HG02763 (cell line): ENCODE results near the gene SCAMP4.

Source experiments
- ATAC-seq: cut with Tn5 transposase; IDR thresholded peaks from one replicate; pipeline ENCODE4 v1.9.1; 2021; ENCODE audit warnings: mild to moderate bottlenecking, moderate library complexity; ENCODE audit not compliant: unreplicated experiment

The SCAMP4 gene

DNA sequence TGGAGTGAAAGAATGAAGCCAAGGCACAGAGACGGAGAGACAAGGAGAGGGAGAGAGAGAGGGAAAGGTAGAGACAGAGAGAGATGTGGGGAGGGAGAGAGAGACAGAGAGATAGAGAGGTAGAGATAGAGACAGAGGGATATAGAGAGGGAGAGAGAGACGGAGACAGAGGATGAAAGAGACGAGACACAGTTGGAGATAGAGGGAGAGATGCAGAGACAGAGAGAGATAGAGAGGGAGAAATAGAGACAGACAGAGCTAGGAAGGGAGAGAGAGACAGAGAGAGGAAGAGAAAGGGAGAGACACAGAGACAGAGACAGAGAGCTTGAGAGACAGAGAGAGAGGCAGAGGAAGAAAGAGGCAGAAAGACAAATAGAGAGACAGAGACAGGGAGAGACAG, 31.2 kb downstream of the SCAMP4 start:
- ATAC-seq: no peak

- ATAC-seq: no peak
Observed at GRCh38 chr19:1936916-1937610, 31.9 kb downstream of the SCAMP4 start.

GRCh38 chr19:1938071-1938470, 32.9 kb downstream of the SCAMP4 start:
- ATAC-seq: no peak

GRCh38 chr19:1941146-1942077, 36.2 kb downstream of the SCAMP4 start, which contains the start of gene CSNK1G2:
TSS of gene CSNK1G2 (plus strand) at chr19:1941172. CDS start at chr19:1969773, 28,601 bp downstream.
- ATAC-seq: peak; percentile 58

DNA sequence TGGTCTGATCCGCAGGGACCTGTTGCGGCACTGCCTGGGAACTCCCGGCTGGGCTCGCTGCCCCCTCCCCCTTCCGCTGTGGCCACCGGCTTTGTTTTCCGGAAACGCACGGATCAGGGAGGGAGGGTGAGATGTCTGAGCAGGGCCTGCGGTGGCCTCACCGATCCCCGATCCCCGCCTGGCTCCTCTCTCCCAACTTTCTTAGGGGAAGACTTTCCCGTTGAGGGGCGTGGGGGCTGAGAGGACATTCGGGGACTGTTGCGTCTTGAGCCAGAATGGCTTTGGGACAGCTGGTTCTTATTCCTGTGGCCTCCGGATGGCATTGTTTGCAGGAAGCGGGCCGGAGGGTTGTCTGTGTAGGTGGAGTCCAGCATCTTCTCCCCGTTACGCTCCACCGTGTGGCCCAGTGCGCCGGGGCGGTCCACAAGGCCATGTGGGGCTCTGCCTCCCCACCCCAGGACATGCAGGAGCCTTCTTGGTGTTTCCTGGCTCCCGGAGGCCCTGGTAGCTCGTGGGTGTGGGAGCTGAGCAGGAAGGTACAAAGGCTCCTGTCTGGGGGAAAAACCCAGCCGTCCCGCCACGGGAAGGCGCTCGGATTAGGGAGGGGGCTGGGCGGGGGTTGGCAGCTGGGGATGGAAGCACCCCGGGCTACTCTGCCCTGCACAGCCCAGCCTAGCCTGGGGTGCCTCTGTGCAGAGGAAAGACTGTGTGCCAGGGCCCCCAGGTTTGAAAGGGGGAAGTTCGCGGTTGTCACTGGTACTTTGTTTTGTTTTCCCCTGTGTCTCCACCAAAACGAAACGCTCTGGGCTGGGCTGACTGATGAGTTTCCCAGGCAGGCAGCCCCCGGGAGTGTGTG, 37.1 kb downstream of the SCAMP4 start:
- no peak for ATAC-seq

DNA sequence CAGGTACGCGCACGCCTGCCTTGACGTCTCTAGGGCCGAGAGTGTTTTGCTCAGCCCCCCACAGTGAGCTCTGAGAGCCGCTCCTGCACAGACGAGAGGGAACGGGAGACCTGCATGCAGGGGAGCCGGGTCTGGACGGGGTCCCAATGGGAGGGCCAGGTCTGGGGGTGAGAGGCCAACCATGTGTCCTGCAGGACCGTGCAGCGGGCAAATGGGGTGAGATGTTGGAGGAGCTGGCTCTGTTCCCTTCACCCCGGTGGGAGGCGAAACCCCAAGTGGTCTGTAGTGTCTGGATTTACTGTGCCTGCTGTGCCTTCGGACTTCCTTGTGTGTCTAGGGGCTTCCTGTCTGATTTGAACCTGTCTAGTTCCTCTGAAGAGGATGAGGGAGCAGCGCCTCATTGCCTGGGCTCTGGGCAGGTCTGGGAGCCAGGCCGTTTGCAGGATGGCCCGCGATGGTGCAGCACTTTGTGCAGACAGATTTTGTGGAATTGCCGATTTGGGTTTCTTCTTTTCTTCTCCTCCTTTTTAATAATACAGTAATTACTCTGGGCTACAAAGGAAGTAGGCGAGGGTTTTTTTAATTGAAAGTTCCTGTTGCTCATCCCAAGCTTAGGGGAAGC, 37.8 kb downstream of the SCAMP4 start:
- no peak for ATAC-seq

- no peak for ATAC-seq
Observed at GRCh38 chr19:1943661-1944087, 38.5 kb downstream of the SCAMP4 start.

GRCh38 chr19:1944088-1944915, 39.1 kb downstream of the SCAMP4 start:
- no peak for ATAC-seq

DNA sequence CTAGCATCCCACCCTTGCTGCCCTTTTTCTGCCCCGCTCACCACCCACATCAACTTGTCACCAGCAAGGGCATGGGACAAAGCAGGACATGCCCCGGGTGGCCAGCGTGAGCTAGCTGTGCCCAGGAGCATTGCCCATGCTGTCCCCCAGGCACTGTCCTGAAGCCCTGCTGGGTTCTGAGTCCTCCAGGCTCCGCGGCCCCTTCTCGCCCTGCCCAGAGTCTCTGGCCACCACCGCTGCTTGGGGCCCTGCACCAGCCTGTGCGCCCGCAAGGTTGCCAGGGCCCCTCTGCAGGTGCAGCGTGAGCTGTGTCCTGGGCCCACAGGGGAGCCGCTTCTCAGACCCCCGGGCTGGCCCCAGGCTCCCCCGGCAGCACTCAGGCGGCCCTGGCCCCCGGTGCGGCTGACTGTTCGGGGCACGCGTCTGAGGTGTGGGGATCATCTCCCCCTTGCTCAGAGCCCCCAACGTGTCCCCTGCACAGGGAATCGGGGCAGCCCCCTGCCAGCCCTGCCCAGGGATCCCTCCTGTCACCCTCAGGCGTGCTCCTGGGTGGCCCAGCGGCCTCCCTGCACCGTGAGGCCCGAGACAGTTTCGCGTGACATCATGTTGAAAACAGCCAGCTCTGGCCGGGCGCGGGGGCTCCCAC, 39.8 kb downstream of the SCAMP4 start:
- ATAC-seq: no peak

DNA sequence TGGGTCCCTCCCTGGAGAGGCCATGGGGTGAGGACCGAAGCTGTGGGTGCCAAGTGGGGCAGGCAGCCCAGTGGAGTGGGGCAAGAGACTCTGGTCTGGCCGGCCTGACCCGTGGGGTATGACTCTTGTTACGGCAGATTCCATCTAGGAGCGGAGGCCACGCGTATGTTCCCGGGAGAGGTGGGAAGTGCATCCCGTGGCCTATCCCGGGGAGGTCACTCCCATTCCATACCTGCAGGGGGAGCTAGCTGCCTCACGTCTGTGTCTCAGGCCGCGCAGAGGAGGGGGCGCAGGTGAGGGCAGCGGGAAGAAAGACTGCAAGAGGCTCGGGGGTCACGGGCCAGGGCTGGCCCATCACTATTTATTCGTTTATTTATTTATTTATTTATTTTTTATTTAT, 40.7 kb downstream of the SCAMP4 start:
- ATAC-seq: no peak

- no peak for ATAC-seq
Observed at GRCh38 chr19:1947651-1948209, 42.5 kb downstream of the SCAMP4 start.

- no peak for ATAC-seq
Observed at GRCh38 chr19:1949304-1950101, 44.3 kb downstream of the SCAMP4 start.

DNA sequence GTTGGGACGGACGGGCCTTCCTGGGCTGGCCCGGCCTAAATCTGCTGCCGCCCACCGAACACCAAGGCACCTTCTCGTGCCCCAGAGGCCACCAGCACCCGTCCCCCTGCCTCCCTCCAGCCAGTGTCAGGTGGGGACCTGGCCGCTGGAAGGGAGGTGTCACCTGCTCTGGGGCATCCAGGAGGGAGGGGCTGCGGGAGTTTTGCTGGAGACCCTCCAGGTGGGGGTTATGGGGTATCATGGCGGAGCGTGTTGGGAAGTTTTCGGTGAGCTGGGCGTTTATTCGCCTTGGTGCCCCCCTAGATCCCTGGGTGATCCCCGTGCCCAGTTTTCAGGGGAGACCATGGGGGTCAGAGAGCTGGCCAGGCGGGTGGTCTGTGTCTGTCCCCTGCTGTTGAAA, 45.4 kb downstream of the SCAMP4 start:
- ATAC-seq: no peak

GRCh38 chr19:1952635-1953034, 47.4 kb downstream of the SCAMP4 start:
- ATAC-seq: no peak

DNA sequence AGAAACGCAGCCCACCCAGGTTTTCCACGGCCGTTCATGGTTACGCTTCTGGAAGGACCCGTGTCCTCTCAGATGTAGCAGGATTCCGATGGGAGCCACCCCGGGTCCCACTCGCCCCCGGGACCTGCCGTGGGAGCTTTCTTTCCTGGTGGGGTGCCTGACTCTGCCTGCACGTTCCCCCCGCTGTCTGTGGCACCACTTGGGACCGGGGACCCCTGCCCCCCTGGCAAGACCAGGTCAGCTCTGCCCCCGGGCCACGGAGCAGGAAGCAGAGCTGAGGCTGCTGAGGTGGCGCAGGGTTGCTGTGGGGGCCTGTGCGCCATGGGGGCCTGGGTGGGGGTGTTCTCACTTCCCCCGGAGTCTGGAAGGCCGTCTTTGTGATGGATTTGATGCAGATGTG, 47.8 kb downstream of the SCAMP4 start:
- ATAC-seq: no peak

GRCh38 chr19:1953441-1954094, 48.4 kb downstream of the SCAMP4 start:
- no peak for ATAC-seq

DNA sequence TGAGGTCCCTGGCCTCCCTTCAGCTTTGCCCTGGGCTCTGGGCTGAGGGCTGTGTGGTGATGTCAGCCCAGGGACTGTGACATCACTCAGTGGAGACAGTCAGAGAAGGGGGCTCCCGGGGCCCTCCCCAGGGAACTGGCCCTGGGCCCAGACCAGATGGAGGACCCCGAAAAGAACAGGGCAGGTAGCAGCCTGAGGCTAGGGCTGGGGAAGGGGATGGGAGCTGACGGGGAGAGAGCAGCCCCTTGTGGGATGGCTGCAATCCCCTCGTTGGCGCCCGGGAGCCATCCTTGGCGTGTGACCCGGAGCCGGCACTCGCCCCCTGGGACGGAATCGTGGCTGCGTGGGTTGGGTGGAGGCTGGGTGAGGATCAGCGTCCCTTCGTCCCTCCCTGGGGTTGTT, 49.3 kb downstream of the SCAMP4 start:
- ATAC-seq: no peak
